ENCODE data around the gene SETD2. TPM values are rescaled to one million over a fixed set of nuclear protein-coding genes. Genes with fewer than 3 reads are reported as not detected.

Gene SETD2
- total RNA-seq, 1 experiment from 2014 or later, result 60.8 TPM

GRCh38 chr3:47047673-47048072, 116.2 kb downstream of the SETD2 start:
- Histone ChIP-seq H4K20me1 (ENCODE audit: control insufficient read depth, insufficient read depth, insufficient read length) (no peaks in the 10 kb centered on the region), H3K4me2 (ENCODE audit: insufficient read depth, insufficient read length, low read length) (no peak overlapping the region), H3K18ac (ENCODE audit: insufficient read length, low read depth, low read length) (no peak overlapping the region), H4K5ac (ENCODE audit: insufficient read length, low read depth, low read length) (no peak overlapping the region), H2BK5ac (ENCODE audit: insufficient read length, low read length) (no peak overlapping the region), H3T11ph (ENCODE audit: low read length) (no peak overlapping the region), H2AFZ (ENCODE audit: low read length) (no peak overlapping the region), H3K79me2 (ENCODE audit: insufficient read depth, low read length) (peaks cover 2% of the 10 kb centered on the region; the same call in 1 of the 2 replicates), H3K27ac (ENCODE audit: insufficient read length, low read depth, low read length) (no peak overlapping the region), H3K9me3 (ENCODE audit: control insufficient read depth, low read depth, low read length) (no peaks in the 10 kb centered on the region), H4K91ac (ENCODE audit: insufficient read length, low read depth, low read length) (no peak overlapping the region), H3K4ac (ENCODE audit: low read depth, low read length) (no peak overlapping the region), H2BK12ac (ENCODE audit: insufficient read length, low read depth, low read length) (no peak overlapping the region), H2AK5ac (ENCODE audit: insufficient read length, low read length) (no peak overlapping the region), H3K23me2 (ENCODE audit: insufficient read length, low read depth, low read length, poor library complexity, severe bottlenecking) (no peaks in the 10 kb centered on the region), H2BK20ac (ENCODE audit: low read depth, low read length, poor library complexity, severe bottlenecking) (no peak overlapping the region), H3K23ac (ENCODE audit: insufficient read length, low read depth, low read length) (no peak overlapping the region), H3K14ac (ENCODE audit: insufficient read depth, low read length) (no peak overlapping the region), H3K9ac (ENCODE audit: extremely low read depth, insufficient read length, low read length) (no peak overlapping the region), H3K4me1 (ENCODE audit: insufficient read depth, low read length) (no peaks in the 10 kb centered on the region), H3K56ac (ENCODE audit: insufficient read length, low read depth, low read length) (no peak overlapping the region), H2BK15ac (ENCODE audit: low read depth, low read length) (no peak overlapping the region), H4K8ac (replicated peaks; ENCODE audit: insufficient read length, low read depth, low read length) (no peak overlapping the region), H3K79me1 (ENCODE audit: insufficient read depth, low read depth, low read length, poor library complexity, severe bottlenecking) (peaks cover 3% of the 10 kb centered on the region), H3K27me3 (ENCODE audit: insufficient read depth, low read length) (no peaks in the 10 kb centered on the region), H2BK120ac (ENCODE audit: low read depth, low read length, poor library complexity, severe bottlenecking) (no peak overlapping the region)
- Mint-ChIP-seq H3K4me1 (no peaks in the 10 kb centered on the region), H3K36me3 (ENCODE audit: insufficient read depth in 1 of 3, low read depth in 3 of 3) (peaks cover 10 to 28% (median 16%) of the 10 kb centered on the region in 3 experiments; a peak in 6 of 7 replicates), H3K27ac (no peak overlapping the region; a peak in 1 of 7 replicates), H3K4me3 (no peak overlapping the region), H3K27me3 (ENCODE audit: low read depth) (no peaks in the 10 kb centered on the region), H3K9me3 (no peaks in the 10 kb centered on the region)
- no peak for TF ChIP-seq CTCF (conservative IDR thresholded peaks at IDR 0.05)
- no peak for DNase-seq

Measured in H9 (cell line).